Adipocyte (in vitro differentiated cells): Measurements from ENCODE around the gene NOTCH2.
A peak's percentile ranks its signal among the peaks of the same experiment; 100 is the strongest.
"Not testable (repeated sequence)": the region's sequence is repeated elsewhere in the genome, so short reads cannot be mapped to it uniquely, and the experiment has no call there.

Experiments
- DNase-seq: peaks from one replicate; pipeline ENCODE4 v3.0.0-alpha.2; 2015; ENCODE audit warnings: low read depth
- H3K27me3 ChIP-seq: replicated peaks from 2 replicates; pipeline ENCODE4 v1.7.0; 2013; ENCODE audit warnings: mild to moderate bottlenecking, low read length, moderate library complexity; ENCODE audit not compliant: control insufficient read depth, insufficient read depth
- H3K36me3 ChIP-seq: 2 replicates; pipeline ENCODE4 v1.7.0; 2013; ENCODE audit warnings: low read length, mild to moderate bottlenecking, moderate library complexity; ENCODE audit not compliant: control insufficient read depth, insufficient read depth, severe bottlenecking
- H3K4me1 ChIP-seq: 2 replicates; pipeline ENCODE4 v1.7.0; 2013; ENCODE audit warnings: mild to moderate bottlenecking, low read length, moderate library complexity; ENCODE audit not compliant: control insufficient read depth, insufficient read depth
- H3K4me3 ChIP-seq: 2 replicates; pipeline ENCODE4 v1.7.0; 2013; ENCODE audit warnings: mild to moderate bottlenecking, low read length, moderate library complexity
- H3K9ac ChIP-seq: 2 replicates; pipeline ENCODE4 v1.7.0; 2013; ENCODE audit warnings: mild to moderate bottlenecking, low read length, moderate library complexity
- H3K9me3 ChIP-seq: 2 replicates; pipeline ENCODE4 v1.7.0; 2013; ENCODE audit warnings: mild to moderate bottlenecking, low read length, moderate library complexity; ENCODE audit not compliant: control insufficient read depth

The NOTCH2 gene

DNA sequence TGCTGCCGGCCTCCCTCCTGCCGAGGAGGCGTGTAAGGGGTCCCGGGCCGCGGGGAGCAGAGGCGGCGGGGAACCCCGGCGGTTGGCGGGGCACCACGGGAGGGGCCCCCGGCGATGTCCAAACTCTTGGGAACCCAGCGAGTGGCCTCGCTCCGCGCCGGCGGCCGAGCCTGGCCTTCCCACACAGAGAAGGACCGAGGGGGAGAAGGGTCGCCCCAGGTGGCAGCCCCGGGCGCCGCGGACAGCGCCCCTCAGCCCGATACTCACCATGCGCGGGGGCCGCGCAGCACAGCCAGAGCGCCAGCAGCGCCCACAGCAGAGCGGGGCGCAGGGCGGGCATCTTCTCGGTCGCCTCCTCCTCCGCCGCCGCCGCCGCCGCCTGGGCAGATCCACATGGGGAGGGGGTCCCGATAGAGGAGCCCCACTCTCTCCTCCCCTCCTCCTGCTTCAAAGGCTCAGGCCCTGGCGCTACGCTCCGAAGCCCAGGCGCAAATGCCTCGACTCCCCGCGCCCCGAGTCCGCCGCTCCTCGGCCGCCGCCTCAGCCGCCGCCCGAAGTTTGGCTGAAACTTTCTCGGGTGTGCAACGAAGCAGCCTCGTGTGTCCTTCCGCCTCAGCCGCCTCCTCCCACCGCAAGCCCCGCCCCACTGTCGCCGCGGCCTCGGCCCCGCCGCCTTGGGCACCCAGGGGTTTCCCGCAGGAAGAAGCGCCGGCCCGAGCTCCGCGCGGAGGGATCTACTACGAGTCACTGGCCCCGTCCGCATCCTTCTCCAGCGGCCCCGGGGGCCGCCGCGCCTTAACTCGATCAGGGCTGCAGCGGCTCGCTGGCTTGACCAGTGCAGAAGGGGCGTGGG lies at the start of gene NOTCH2:
Gene NOTCH2 (minus strand): TSS at position 596 of the 853 bp plus-strand sequence. CDS start 256 bp downstream, at position 340.
- peak; percentile 41 for DNase-seq
- Histone ChIP-seq H3K4me3 (peak within 1 kb of the TSS; percentile 68), H3K9ac (peak within 1 kb of the TSS; percentile 71)
- H3K4me1 ChIP-seq, H3K9me3 ChIP-seq, H3K27me3 ChIP-seq, H3K36me3 ChIP-seq: not testable (repeated sequence)

DNA sequence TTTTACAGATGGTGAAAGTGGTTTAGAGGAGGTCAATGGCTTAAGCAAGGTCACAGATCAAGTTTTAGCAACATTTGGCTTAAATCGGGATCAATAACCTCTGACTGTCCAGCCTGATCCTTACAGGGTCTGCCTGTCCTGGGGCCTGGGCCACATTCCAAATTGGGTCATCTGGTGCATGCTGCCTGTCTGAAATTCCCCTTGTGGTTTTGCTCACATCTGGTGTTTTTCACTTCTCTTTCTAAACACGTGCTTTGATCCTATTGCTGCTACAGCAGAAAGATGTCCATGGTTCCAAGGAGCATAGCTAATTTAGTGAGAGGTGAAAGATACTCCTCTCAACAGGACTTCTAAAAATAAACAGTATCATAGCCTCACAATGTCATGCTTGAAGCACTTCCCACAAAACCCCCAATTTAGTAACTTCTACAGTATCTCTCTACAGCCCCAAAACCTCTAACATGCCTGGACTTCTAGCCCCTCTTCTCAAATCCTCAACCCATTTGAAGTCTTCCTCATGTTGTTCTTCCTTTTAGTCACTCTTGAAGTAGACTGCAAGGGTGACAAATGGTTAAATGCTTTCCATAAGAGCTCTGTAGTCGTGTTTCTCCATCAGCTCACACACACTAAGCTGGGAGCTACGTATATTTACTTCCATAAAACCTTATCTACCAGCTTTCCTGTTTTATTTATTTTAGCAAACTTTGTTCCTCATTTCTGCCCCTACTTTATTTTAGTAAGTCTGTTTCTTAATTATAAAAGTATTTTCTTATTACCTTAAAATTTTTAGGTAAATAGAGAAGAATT lies 48.1 kb upstream of the NOTCH2 start:
- H3K36me3 ChIP-seq, H3K4me3 ChIP-seq, H3K9ac ChIP-seq, H3K27me3 ChIP-seq, H3K9me3 ChIP-seq, H3K4me1 ChIP-seq: not testable (repeated sequence)
- peak; percentile 32 for DNase-seq

DNA sequence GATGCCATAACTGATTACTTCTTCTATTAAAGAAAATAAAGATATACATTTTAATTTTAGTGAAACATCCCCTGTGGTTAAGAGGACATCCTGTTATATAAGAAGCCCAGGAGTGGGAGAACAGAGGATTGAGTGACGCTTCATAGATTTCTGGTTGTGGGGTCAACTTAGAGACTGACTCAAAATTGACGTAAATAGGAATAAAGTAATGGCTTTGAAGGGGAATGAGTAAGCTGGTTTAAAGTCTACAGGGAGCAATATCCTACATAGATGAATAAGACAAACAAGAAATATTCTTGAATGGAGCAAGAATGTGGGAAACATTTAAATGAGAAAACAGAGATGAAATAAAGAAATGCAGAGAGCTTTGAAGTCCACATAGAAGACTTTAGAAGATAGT lies 46.6 kb upstream of the NOTCH2 start:
- H3K4me3 ChIP-seq, H3K9ac ChIP-seq, H3K4me1 ChIP-seq, H3K27me3 ChIP-seq, H3K9me3 ChIP-seq, DNase-seq, H3K36me3 ChIP-seq: not testable (repeated sequence)

DNA sequence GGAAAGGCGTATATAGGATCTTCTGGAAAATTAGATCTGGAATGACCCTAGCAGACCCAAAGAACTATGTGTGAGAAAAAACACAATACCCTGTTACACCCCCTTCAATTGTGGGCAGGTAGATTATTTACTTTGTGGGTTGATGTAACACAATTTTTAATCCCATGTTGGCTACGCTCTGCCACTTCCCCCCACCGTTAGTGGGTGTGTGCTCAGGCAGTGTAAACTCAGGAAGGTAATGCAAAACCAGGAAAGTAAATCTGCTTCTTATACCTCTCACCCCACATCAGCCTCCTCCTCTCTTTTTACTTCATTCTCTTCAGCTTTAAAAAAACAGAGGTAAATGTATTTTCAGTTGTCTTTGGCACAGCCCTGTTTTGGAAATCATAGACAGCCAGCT lies 43.7 kb upstream of the NOTCH2 start:
- H3K9ac ChIP-seq, H3K27me3 ChIP-seq: not testable (repeated sequence)

DNA sequence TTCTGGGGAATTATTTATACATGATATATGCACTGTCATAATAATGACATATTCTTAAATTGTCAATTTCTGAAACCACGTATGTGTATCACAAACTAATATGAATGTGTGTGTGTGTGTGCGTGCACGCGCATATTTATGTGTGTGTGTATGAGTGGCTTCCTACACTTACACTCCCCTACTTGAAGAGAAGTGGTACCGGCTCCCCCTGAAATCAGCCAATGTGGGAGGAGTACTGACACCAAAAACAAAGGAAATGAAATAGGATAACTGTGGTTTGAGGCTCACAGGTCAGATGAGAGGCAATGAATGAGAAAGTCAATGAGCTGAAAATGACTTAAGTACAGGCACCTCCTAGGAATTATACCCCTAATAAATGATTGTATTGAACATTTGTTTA lies 42.8 kb upstream of the NOTCH2 start:
- not testable (repeated sequence) for DNase-seq, H3K9ac ChIP-seq, H3K27me3 ChIP-seq, H3K36me3 ChIP-seq, H3K4me3 ChIP-seq, H3K9me3 ChIP-seq, H3K4me1 ChIP-seq

More for the DNA sequence above, 43.7 kb upstream of the NOTCH2 start:
- not testable (repeated sequence) for H3K4me1 ChIP-seq, H3K9me3 ChIP-seq, DNase-seq, H3K36me3 ChIP-seq, H3K4me3 ChIP-seq

DNA sequence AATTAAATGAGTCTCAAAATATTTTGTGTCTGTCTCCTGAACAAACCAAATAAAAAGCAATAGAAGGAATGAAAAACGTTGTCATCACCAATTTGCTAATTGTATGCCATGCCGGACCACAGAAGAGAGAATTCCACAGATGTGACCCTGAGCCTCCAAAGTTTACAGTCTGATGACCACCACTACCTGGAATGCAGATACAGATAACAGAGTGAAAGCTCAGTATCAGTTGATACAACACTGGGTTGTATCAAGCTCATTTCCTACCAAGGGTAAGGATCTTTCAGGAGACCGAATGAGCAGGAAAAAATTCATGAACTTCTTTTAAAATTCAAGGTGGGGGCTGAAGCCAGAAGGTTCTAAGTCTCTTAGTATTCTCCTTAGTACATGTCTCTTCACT lies 42.3 kb upstream of the NOTCH2 start:
- H3K9me3 ChIP-seq, H3K36me3 ChIP-seq, H3K4me1 ChIP-seq, H3K9ac ChIP-seq, H3K4me3 ChIP-seq, DNase-seq, H3K27me3 ChIP-seq: not testable (repeated sequence)

DNA sequence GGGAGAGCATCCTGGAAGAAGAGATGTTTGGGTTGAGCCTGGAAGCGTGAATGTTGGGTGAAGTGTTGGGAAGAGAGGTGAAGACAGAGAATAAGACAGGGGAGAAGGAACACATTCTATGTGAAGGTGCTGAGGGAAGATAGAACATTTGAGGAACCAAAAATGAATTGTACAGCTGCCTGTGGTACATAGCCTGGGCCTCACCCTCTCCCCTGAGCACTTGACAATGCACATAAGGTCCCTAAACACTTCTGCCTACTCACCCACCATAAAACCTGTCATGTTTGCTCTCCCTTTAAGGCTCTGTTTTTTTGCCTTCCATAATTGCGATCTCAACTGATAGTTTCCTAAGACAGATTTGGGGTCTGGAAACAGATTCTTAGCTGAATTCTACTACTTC lies 41.5 kb upstream of the NOTCH2 start:
- H3K9me3 ChIP-seq, H3K27me3 ChIP-seq, H3K9ac ChIP-seq, DNase-seq, H3K4me1 ChIP-seq, H3K4me3 ChIP-seq, H3K36me3 ChIP-seq: not testable (repeated sequence)

DNA sequence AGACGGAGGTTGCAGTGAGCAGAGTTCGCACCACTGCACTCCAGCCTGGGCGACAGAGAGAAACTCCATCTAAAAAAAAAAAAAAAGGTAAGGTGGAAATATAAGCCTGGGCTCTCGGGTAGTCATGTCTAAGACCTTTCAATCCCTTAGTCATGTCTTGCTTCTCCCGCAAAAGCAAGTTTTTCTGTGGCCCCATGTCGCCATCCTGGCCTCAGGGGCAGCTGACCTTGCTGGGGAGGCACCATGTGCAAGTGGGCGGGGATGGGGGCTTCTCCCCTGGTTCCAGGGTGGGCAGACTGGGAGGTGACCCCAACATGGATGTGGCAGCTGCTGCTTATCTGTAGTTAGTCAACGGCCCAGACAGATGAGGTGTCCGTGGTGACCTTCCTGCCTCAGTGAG lies 40.2 kb upstream of the NOTCH2 start:
- DNase-seq, H3K9ac ChIP-seq, H3K9me3 ChIP-seq: not testable (repeated sequence)

DNA sequence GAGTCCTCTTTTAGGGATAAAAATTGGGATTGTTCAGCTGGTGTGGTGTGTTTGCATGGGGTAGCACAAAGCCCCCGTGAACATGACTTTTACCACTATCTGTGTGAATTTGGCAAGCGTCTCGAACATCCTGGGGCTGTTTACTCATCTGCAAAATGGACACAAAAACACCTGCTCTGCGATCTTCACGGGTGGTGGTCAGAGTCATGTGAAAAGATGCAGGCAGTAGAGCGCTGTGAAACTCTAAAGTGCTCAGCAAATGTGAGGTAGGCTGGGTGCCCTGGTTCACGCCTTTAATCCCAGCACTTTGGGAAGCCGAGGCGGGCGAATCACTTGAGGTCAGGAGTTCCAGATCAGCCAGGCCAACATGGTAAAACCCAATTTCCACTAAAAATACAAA lies 39.7 kb upstream of the NOTCH2 start:
- not testable (repeated sequence) for H3K4me1 ChIP-seq, H3K4me3 ChIP-seq, DNase-seq, H3K27me3 ChIP-seq, H3K36me3 ChIP-seq, H3K9me3 ChIP-seq, H3K9ac ChIP-seq

More for the DNA sequence above, 40.2 kb upstream of the NOTCH2 start:
- not testable (repeated sequence) for H3K4me3 ChIP-seq, H3K4me1 ChIP-seq, H3K36me3 ChIP-seq, H3K27me3 ChIP-seq

DNA sequence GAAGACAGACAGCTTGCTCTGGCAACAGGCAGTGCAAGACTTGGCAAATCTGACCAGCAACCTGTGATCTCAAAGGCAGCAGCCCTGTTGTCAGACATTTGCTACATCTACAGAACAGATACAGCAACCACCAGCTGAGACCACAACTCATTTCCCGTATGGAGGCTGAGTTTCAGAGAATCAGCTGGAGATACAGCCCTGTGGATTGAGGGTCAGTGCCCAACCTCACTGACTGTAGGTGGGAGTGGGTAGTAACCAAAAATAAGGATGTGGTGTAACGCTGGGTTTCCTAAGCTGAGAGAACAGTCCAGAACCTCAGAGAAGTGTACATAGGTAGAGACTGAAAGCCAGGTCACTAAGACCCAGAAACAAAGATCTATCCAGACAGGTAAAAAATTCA lies 35.8 kb upstream of the NOTCH2 start:
- not testable (repeated sequence) for H3K9me3 ChIP-seq, H3K4me3 ChIP-seq, H3K9ac ChIP-seq, H3K36me3 ChIP-seq, DNase-seq, H3K27me3 ChIP-seq, H3K4me1 ChIP-seq

DNA sequence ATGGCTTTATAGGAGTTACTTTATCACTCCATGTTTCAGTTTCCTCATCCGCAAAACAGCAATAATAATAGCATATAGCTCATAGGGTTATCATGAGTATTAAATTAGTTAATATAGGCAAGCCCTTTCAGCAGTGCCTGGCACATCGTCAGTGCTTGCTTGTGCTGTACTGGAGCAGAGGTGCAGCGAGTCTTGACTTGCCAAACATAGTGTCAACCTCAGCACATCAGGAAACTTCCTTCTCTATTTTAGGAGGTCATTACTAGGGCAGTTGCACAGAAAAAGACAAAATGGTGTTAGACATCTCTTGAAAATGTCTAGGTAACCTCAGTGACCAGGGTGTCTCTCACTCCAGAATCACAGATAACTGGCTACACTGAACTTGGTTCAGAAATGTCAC lies 34.3 kb upstream of the NOTCH2 start:
- H3K9ac ChIP-seq, H3K4me3 ChIP-seq, H3K27me3 ChIP-seq, H3K9me3 ChIP-seq, H3K36me3 ChIP-seq, DNase-seq, H3K4me1 ChIP-seq: not testable (repeated sequence)
